NOMO-1 treated with DMSO at 0.1 percent for 48 hours (cell line): ENCODE results near the gene IKZF2.

Experiments used
- DNase-seq: peaks from one replicate; lab custom pipeline; 2025; ENCODE audit not compliant: unreplicated experiment; lab: John Stamatoyannopoulos, UW

The IKZF2 gene

DNA sequence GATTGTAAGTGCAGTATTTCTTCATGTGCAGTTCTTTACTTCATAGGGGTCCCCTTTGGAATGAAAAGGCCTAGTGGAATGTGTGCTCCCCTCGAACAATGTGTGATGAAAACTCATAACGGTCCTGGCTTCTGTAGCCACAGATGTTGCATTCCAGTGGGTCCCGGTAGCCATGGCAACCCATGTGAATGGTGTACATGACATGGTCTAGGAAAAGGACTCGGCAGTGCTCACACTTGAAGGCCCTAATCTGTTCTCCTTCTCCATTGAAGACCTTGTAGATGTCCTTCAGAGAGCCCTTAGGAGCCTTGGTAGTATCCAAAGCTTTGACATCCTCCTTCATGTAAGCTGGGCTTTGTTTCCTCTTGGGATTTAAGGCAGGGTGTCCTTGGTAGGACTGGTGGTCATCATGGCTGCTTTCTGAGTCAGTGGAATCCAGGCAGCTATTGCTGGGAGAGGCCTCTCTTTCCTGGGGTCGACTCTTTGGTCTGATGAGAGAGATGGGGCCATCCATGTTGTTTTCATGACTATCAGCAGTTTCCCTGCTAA lies 144.0 kb downstream of the IKZF2 start:
- DNase-seq, result no peak

DNA sequence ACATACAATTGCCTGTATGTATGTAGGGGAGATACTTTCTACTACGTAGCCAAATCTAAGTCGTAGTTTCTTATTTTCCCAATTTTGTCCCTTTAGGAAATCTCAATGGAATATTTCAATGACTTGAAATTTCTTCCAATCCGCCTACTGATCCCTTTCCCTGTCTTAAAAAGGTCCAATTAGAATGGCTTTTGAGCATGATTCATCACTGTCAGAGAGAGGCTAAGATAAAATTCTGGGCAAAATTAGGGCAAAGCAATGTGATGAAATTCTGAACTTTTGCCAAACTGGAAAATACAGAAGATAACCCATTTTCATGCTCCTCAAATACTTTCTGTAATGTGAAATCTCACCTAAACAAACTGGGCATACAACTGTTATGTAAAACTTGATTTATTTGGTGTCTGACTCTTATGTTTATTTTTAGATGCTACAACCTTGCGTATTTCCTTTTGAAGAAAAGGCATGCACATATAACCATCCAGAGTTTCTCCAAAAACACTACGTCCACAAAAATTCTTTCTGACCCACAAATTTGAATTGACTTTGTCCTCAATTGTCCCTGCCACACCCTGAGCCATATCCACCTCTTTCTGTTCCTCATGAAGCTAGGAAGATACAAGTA lies 147.1 kb downstream of the IKZF2 start:
- DNase-seq, result no peak

DNA sequence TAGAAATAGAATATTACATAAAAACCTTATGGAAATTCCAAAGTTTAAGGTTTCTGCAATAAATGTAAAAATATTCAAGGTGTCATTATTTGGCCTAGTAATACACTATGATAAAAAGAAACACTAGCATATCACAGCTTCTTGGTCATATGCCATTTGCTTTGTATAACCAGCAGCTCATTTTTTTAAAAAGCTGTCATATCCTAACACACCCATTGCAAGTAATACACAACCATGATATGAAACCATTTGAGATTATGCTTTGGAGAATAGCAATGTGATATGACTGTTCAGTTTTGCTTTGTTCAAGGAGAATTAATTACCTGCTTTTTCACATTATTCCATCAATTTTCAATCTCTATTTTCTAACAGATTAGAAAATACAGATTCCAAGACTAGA lies 149.0 kb downstream of the IKZF2 start:
- no peak for DNase-seq

DNA sequence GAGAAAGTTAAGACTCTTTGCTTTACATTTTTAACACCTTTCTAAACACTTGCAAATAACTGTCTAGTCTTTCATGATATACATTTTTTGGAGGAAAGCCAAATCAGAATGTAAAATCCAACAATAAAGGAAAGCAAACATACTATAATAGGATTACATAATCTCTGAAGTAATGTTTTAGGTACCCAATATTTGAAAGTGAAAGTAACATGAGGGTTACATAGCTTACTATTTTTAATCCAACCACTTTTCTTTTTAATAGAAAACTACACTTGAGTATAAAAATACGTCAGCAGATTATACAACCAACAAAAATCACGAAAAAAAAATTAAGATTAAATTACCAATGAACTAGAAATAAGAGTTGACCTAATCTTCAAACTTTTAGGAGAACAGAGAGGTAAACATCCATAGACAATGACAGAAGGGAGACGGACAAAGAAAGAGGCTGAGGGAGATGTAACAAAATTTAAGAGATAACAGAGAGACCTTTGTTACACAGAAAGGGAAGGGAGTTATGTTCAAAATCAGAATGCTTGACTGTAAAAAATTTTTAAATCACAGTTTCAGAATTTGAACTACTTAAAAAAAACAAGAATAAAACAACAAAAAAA lies 150.0 kb downstream of the IKZF2 start:
- DNase-seq, result no peak

DNA sequence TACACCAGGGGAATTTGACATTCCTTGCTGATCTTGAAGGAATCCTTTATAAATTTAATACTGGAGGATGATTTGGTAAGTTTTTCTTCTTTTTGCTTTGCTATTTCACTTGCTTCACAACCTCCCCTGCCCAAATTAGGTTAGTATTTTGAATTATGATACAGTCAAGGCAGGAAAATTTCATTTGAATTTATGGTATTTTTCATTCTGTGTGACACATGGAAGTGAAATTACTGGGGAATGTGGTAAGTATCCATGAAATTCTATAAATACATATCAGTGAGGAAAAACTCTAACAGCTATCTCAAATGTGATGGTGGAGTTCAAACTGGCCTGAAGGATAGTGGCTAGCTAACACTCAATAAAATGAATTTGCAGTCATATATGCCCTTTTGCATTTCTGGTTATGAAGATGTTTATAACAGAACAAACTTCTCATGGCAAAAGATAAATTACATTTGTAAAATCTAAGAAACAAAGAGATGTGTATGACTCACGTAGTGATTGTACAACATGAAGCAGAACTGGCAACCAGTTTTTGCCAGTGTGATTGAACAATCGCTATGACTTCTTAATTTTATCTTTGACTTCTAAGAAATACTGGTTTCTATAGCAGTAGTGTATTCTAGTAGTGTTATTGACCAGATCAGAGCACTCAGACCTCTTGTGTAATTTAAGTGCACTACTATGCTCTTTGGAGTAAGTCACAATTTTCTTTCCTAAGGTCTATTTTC lies 152.6 kb downstream of the IKZF2 start:
- DNase-seq, result no peak

DNA sequence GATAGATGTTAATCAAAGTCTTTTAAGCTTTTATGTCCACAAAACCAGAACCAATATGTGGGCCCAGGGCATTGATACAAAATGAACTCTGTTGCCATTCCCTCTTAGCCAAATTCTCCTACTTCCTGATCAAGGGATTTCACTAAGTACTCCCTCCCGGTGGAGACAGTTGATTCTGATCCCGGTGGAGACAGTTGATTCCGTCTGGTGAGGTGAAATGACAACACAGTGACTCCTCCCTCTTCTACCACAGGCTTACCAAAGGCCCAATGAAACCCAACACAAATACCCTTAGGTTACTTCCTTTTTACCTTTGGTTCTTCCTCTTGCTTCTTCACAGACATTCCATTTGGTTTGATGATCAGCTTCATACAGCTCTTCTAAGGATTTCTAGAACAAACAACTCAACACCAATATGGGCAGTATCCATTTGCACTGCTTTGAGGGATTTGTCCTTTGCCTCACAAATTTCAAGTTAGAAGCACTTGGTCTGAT lies 153.8 kb downstream of the IKZF2 start:
- DNase-seq, result no peak

DNA sequence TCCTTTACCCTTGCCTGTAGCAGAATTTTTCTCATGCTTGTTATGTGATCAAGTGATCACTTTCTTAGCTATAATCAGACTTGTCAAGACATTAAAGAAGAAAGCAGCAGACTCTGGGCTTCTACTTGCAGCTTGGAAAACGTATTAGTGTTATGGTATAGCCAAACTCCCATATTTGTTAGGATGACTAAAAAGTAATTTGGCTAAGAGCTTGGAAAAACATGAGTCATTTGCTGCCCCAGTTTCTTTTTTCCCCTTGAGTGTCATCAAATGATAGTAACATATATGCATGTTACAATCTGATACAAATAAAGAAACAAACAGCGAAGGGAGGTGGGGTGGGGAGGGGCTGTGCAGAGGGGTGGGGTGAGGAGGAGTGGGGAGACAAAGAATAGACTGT lies 155.5 kb downstream of the IKZF2 start:
- DNase-seq, result no peak

DNA sequence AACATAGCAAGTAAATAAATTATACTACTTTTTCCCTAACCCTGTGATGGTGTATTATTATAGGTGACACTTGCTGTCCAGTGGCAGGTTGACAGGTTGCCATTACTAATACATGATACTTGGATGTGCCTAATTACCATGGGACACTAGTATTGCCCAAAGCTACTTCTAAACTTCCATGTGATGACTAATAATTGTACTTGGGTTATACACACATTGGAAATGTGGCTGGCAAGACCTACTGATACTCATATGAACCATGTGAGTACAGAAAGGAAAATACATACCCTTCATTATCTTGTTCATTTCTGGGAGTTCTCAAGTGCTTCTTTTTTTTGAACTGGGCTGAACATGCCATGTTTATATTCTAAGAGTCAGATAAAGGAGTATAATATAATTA lies 156.4 kb downstream of the IKZF2 start:
- DNase-seq, result no peak

DNA sequence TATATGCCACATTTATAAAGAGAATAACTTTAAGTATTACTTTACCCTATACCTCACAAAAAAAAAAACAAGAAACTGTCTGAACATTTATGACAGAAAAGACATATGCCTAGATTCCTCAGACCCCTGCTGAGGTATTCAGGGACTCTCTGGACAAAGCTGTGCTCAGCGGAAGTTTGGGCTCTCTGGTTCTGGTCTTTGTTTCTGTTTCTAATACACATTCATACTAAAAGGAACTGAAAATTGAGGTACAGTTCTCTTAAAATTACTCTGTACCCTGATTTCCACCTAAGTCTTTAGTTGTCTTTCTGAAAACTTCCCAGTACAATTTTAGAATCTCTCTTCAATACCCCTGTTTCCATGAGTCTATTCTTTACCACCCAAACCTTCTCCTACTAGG lies 160.3 kb downstream of the IKZF2 start:
- no peak for DNase-seq

DNA sequence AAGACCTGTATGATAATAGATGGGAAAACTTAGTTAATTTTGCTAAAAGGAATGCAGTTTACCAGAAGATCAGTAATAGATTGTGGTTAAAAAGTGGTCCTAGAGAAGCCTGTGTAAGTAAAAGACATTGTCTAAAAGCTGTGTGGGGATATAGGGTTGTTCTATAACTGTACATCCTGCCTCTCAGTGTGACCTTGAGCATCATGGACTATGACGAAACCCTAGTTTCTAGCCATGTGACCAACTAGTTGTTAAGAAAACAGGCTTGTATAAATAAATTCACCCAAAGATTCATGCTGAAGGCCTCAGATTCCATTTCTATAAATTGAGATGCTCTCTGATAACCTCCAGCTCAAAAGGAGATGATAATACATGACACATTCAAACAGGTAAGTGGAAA lies 160.7 kb downstream of the IKZF2 start:
- DNase-seq, result no peak

DNA sequence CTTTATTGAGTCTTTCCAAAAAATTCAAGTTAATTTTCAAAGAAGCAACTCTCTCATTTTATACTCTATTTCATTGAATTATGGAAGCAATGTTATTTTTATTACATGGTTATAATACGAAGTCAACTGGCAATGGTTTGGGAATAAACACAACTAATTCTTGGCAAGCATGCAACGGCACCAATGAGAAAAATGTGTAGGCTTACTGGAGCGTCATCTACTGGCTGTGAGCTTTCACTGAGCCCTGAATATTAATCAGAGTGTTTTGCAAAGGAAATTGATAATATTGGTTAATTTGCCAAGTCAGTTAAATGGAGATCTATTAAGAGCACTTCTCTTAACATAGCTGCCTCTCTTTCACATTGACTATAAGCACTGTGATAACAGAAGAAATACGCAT lies 163.9 kb downstream of the IKZF2 start:
- DNase-seq, result no peak

DNA sequence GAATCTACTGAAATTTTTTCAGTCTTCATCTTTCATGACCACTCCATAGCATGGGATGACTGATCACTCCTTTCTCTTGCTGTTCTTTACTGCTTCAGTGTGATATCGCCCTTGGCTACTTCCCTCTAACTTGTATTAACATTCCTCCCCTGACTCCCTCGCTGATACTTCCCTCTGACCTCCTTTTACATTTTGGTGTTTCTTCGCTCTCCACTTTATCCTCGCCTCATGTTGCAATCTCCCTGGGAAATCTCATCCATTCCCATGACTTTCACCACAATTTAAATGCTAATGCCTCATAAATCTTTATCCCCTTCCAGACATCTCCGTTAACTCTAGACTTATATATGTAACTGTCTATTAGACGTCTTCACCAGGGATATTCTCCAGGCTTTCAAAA lies 167.3 kb downstream of the IKZF2 start:
- no peak for DNase-seq

DNA sequence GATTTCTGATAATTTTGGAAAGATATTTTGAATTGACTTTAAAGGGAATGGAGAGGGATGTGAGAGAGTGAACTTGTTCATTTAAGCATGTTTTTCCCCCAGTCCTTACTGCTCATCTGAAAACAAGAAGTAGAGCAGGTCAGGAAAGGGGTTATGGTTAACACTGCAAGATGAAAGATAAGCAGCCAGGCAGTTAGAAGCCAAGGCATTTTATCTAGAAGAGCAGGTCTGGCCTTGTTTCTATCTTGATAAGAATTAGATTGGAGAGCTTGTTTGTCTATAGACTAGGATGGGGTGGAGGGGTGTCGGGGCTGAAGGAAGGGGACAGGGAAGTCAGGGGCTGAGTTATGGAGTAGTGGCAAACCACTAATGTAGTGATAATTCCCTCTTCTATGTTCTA lies 171.6 kb downstream of the IKZF2 start:
- DNase-seq, result no peak

DNA sequence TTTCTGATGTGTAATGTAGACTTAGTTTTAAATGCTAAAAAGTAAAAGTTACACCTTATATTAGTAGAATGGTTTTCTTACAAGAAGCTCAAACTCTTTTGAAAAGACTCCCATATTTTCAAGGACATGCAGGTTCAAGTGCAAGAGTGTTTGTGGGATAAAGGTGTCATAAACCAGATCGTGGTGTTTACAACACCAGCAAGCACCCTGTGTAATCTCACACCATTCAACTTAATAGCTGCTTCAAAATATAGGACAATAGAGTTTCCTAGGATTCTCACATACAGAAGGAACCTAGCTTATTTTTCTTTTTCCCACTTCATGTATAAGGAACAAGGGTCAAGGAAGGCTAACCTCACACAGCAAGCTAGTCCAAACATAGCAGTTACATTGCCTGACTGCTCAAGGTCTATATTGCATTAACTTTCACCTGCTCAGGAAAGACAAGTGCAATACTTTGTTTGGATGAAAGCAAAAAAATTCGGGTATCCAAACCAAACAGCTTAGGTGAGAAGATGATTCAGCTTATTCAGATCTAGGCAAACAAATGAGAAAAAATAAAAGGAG lies 172.3 kb downstream of the IKZF2 start:
- DNase-seq, result no peak

DNA sequence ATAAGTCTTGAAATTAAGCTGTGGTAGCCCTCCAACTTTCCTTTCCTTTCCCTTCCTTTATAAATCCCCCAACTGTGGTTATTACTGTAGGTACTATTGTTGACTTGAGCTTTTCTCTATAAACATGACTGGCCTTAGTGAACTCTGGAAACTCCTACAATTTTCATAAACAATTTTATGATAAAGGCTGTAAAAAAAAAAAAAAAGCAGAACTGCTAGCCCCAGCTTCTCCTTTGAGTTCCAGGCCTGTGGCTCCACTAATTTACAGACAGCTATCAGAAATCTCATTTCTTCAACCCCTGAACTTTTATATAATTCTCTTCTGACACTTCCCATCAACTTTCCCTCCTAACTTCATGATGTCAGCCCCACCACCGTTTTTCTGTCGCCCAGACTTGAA lies 174.3 kb downstream of the IKZF2 start:
- DNase-seq, result no peak

DNA sequence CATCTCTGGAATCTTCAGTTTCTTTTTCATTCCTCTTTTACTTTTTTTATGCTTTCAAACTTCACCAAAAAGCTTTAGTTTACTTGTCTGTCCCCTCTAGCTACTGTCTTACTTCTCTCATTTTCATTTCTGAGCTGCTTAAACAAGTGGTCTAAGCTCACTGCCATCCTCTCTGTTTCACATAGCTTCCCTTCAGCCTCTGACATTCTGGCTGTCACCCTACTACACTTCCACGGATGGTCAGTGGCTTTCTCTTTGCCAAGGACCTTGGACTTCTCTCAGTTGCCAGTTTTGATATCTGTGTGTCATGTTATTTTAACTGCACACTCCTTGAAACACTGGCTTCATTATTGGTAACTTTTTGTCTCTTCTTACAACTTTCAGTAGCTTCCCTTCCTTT lies 176.1 kb downstream of the IKZF2 start:
- DNase-seq, result no peak

DNA sequence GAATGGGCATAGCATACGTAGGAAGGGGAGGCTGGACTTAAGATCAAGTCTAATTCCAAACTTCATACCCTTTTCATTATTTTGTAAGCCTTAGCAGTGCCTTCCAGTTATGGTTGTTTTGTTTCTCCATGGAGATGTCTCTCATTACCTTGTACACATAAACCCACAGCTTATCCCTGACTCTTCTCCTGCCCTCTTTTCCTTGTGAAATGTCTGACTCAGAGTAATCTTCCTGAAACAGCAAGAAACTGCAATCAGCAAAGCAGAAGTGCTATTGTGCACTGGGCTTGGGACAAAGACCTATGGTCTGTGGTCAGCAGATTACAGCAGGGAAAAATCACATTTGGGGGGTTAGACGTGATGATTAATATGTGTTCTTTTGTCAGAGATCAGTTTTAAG lies 176.7 kb downstream of the IKZF2 start:
- DNase-seq, result no peak

DNA sequence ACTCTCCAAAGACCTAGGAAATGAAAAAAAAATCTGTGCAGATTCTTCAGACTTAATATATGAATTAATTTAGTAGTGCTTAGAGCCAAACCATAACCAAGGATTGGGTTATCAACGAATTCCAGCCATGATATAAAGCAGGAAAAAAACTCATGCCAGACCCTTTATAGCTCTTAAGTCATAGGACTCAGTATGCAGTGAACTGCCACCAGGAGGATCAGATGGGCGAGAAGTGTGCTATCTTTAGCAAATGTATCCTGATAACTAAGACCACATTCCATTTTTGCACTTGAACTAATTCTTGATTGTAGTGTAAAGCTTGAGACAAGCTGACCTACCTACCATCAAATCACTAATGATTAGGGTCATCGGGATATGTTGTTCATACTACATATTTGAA lies 178.1 kb downstream of the IKZF2 start:
- DNase-seq, result no peak

DNA sequence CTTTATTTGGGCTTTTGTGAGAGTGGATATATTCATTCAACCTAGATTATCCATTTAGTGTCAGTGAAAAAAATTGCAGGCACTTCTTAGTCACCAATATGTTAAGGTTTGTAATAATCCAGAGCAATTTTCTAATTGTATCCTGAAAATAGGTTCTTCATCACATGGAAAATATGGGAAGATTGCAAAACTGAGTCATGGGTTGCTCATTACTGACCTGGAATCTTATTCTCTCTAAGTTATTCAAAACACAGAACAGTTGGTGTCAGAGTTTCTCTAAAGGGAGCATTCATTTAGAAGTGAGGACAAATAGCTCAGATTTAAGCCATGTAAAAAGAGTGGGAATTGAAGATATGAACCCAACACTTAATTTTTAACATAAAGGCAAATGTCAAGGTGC lies 181.3 kb downstream of the IKZF2 start:
- no peak for DNase-seq

DNA sequence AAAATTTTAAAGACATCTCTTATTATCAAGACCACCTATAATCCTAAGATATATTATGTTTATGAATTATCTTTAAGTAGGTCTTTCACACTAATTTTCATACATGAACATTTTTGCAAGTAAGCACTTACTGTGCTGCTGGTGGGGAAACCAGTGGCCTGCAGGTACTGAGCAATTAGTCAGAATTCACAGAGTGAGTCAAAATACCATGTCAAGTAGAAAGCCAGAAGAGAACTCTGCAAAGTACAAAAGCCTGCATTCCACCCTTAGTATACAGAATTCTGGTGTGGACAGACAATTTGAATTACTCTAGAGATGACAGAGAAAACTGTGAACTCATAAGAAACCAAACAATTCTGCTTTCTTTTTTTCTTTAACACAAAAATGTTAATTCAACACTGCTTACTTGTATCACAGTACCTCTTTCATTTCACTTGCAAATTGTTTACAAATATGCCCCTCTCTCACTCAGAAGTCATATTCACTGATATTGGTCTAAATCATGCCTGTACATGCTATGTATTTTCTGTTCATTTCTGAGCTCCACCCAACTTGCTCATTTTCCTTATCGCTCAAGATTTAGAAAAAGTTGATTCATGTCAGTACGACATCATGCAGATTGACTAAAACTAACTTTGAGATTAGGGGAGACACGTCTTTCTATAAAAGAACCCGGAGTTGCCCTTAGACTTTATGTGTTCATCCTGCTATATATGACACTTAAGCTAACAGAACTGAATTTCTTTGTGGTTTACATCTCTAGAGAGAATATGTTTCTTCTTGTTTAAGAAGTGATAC lies 182.9 kb downstream of the IKZF2 start:
- DNase-seq, result no peak

DNA sequence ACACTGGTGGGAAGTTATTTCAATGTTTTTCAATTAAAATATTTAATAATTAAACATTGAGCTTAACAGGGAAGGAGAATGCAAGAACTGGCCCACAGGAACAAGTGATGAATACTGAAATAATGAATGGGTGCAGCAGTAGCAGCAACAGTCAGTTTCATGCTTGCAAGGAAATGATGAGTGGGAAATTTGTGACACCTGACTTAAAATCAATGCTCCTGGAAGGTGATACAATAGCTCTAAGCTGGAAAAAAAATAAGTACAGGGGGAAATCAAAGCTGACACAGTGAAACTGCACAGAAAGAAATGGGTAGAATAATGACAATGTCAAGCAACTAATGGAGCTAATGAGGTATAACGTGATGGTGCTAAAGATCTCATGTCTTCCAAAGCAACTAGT lies 184.5 kb downstream of the IKZF2 start:
- DNase-seq, result no peak
